Right atrium auricular region (tissue), 2 donors: Measurements from ENCODE around the gene CARNS1. TPM values are rescaled to one million over a fixed set of nuclear protein-coding genes. Genes with fewer than 3 reads are reported as not detected.

Experiments
- DNase-seq: peaks from one replicate; pipeline ENCODE4 v3.0.0-alpha.2; 2019; ENCODE audit warnings: low spot score
- H3K27ac ChIP-seq, 2 donors: fragments of 200-600 bp; sonication (generic); 1 replicate in 1 of 2; 2 replicates in 1 of 2; pipeline ENCODE4 v1.5.1; 2016 to 2019
- H3K27me3 ChIP-seq, 2 donors: fragments of 200-600 bp; sonication (generic); one replicate each; pipeline versions ENCODE4 v1.5.1 to v1.6.0; 2017 to 2019
- H3K36me3 ChIP-seq: fragments of 200-600 bp; sonication (generic); one replicate; pipeline ENCODE4 v1.5.1; 2016
- H3K4me1 ChIP-seq, 2 donors: fragments of 200-600 bp; sonication (generic); one replicate each; pipeline versions ENCODE4 v1.5.1 to v1.6.0; 2017 to 2019
- H3K4me3 ChIP-seq, 2 donors: fragments of 200-600 bp; sonication (generic); 1 replicate in 1 of 2; 2 replicates in 1 of 2; pipeline ENCODE4 v1.5.1; 2017 to 2019; ENCODE audit warnings: mild to moderate bottlenecking in 1 of 2, moderate library complexity in 1 of 2
- H3K9me3 ChIP-seq, 2 donors: fragments of 200-600 bp; sonication (generic); one replicate each; pipeline ENCODE4 v1.5.1; 2019
- total RNA-seq, 2 donors: library from RNA; depleted of rRNA; stranded (reverse); fragments of >200 nt; gene quantifications; one replicate each; pipeline ENCODE4 v1.1.0, GENCODE V29; 2016
- TF ChIP-seq, protein P1 (sequence below), 2 donors: fragments of 200-600 bp; sonication (generic); IDR thresholded peaks; one replicate each; pipeline ENCODE4 v1.5.1; 2019; ENCODE audit warnings: antibody characterized with exemption in 2 of 2

Gene CARNS1
- total RNA-seq, 2 donors from 2014 or later: 9.7 to 9.9 TPM

GRCh38 chr11:67393437-67393836, 22.0 kb upstream of the CARNS1 start:
- Histone ChIP-seq H3K9me3 (no peaks in the 10 kb centered on the region), H3K27ac (no peak overlapping the region), H3K4me3 (no peak overlapping the region), H3K36me3 (peaks cover 24% of the 10 kb centered on the region), H3K27me3 (no peaks in the 10 kb centered on the region), H3K4me1 (peaks cover 0 to 30% of the 10 kb centered on the region in 2 donors)
- no peak for DNase-seq
- TF ChIP-seq, protein P1, sequence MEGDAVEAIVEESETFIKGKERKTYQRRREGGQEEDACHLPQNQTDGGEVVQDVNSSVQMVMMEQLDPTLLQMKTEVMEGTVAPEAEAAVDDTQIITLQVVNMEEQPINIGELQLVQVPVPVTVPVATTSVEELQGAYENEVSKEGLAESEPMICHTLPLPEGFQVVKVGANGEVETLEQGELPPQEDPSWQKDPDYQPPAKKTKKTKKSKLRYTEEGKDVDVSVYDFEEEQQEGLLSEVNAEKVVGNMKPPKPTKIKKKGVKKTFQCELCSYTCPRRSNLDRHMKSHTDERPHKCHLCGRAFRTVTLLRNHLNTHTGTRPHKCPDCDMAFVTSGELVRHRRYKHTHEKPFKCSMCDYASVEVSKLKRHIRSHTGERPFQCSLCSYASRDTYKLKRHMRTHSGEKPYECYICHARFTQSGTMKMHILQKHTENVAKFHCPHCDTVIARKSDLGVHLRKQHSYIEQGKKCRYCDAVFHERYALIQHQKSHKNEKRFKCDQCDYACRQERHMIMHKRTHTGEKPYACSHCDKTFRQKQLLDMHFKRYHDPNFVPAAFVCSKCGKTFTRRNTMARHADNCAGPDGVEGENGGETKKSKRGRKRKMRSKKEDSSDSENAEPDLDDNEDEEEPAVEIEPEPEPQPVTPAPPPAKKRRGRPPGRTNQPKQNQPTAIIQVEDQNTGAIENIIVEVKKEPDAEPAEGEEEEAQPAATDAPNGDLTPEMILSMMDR (IDR thresholded peaks at IDR 0.05): no peak

GRCh38 chr11:67393990-67394389, 21.5 kb upstream of the CARNS1 start:
- no peak overlapping the region for H3K4me3 ChIP-seq
- H3K36me3 ChIP-seq: peaks cover 29% of the 10 kb centered on the region

GRCh38 chr11:67395555-67396258, 19.8 kb upstream of the CARNS1 start:
- no peak overlapping the region for H3K27ac ChIP-seq
- TF ChIP-seq, protein P1 (IDR thresholded peaks at IDR 0.05): no peak
- no peaks in the 10 kb centered on the region for H3K9me3 ChIP-seq
- DNase-seq: no peak
- peaks cover 0 to 40% of the 10 kb centered on the region in 2 donors for H3K4me1 ChIP-seq
- H3K36me3 ChIP-seq: peaks cover 37% of the 10 kb centered on the region
- H3K27me3 ChIP-seq: no peaks in the 10 kb centered on the region
- no peak overlapping the region for H3K4me3 ChIP-seq

More at GRCh38 chr11:67393990-67394389, 21.5 kb upstream of the CARNS1 start:
- TF ChIP-seq, protein P1 (IDR thresholded peaks at IDR 0.05): no peak
- no peaks in the 10 kb centered on the region for H3K9me3 ChIP-seq
- DNase-seq: no peak
- peaks cover 0 to 32% of the 10 kb centered on the region in 2 donors for H3K4me1 ChIP-seq
- no peaks in the 10 kb centered on the region for H3K27me3 ChIP-seq
- no peak overlapping the region for H3K27ac ChIP-seq

DNA sequence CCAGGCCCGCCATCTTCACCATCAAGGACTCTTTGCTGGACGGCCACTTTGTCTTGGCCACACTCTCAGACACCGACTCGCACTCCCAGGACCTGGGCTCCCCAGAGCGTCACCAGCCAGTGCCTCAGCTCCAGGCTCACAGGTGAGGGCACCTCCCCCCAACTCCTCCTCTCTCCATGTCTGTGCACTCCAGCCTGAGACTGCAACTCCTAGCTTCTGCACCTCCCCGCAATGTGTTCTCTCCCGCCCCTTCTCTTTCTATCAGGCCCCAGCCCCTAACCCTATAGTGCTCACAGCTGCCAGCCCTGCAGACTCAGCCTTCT, 19.3 kb upstream of the CARNS1 start:
- peaks cover 0 to 40% of the 10 kb centered on the region in 2 donors for H3K4me1 ChIP-seq
- peaks cover 37% of the 10 kb centered on the region for H3K36me3 ChIP-seq

GRCh38 chr11:67396587-67397389, 18.7 kb upstream of the CARNS1 start:
- DNase-seq: no peak
- Histone ChIP-seq H3K9me3 (no peaks in the 10 kb centered on the region), H3K36me3 (peaks cover 37% of the 10 kb centered on the region), H3K4me3 (no peak overlapping the region), H3K4me1 (peaks cover 0 to 37% of the 10 kb centered on the region in 2 donors), H3K27me3 (no peaks in the 10 kb centered on the region), H3K27ac (no peak overlapping the region)
- TF ChIP-seq, protein P1 (IDR thresholded peaks at IDR 0.05): no peak

More for the DNA sequence above, 19.3 kb upstream of the CARNS1 start:
- Histone ChIP-seq H3K27ac (no peak overlapping the region), H3K9me3 (no peaks in the 10 kb centered on the region), H3K27me3 (no peaks in the 10 kb centered on the region), H3K4me3 (no peak overlapping the region)
- no peak for DNase-seq
- TF ChIP-seq, protein P1 (IDR thresholded peaks at IDR 0.05): no peak
